C4-2B (cell line): ENCODE data around the gene MEF2D.

ENCODE experiments used
- ZFX ChIP-seq: fragments of 450-650 bp; IDR thresholded peaks from 2 replicates; pipeline ENCODE4 v1.6.1; 2017
- TF ChIP-seq, protein P1 (sequence below): fragments of 450-650 bp; conservative IDR thresholded peaks from 2 replicates; pipeline ENCODE4 v1.5.1; 2017; ENCODE audit warnings: mild to moderate bottlenecking

DNA sequence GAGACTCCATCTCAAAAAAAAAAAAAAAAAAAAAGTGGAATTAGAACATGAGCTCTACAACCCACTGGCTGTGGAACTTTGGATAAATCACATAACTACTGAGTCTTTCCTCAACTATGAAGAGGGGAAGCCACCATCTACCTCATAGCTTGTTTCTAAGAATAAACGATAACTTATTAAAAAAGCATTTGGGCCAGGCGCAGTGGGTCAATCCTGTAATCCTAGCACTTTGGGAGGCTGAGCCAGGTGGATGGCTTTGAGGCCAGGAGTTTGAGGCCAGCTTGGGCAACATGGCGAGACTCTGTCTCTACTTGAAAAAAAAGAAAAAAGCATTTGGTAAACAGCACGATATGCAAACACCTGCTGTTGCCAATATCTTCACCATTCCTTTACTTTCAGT, 31.8 kb upstream of the MEF2D start:
- TF ChIP-seq, protein P1, sequence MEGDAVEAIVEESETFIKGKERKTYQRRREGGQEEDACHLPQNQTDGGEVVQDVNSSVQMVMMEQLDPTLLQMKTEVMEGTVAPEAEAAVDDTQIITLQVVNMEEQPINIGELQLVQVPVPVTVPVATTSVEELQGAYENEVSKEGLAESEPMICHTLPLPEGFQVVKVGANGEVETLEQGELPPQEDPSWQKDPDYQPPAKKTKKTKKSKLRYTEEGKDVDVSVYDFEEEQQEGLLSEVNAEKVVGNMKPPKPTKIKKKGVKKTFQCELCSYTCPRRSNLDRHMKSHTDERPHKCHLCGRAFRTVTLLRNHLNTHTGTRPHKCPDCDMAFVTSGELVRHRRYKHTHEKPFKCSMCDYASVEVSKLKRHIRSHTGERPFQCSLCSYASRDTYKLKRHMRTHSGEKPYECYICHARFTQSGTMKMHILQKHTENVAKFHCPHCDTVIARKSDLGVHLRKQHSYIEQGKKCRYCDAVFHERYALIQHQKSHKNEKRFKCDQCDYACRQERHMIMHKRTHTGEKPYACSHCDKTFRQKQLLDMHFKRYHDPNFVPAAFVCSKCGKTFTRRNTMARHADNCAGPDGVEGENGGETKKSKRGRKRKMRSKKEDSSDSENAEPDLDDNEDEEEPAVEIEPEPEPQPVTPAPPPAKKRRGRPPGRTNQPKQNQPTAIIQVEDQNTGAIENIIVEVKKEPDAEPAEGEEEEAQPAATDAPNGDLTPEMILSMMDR = no peak
- no peak for TF ChIP-seq ZFX
